HUDEP-2 (cell line): ENCODE results near the gene FANCD2OS.
"Not testable (repeated sequence)": the region's sequence is repeated elsewhere in the genome, so short reads cannot be mapped to it uniquely, and the experiment has no call there.

Experiments
- DNase-seq, 76 experiments: peaks; one replicate each; lab custom pipeline; 2025; ENCODE audit not compliant: unreplicated experiment in 76 of 76; lab: John Stamatoyannopoulos, UW

FANCD2OS gene

GRCh38 chr3:10099041-10099440, 9.0 kb downstream of the FANCD2OS start:
- no peak for DNase-seq

- DNase-seq = no peak
Observed at GRCh38 chr3:10093678-10094077, 14.4 kb downstream of the FANCD2OS start.

GRCh38 chr3:10091387-10091786, 16.7 kb downstream of the FANCD2OS start:
- not testable (repeated sequence) for DNase-seq

- not testable (repeated sequence) for DNase-seq
Observed at GRCh38 chr3:10090774-10091173, 17.3 kb downstream of the FANCD2OS start.

DNA sequence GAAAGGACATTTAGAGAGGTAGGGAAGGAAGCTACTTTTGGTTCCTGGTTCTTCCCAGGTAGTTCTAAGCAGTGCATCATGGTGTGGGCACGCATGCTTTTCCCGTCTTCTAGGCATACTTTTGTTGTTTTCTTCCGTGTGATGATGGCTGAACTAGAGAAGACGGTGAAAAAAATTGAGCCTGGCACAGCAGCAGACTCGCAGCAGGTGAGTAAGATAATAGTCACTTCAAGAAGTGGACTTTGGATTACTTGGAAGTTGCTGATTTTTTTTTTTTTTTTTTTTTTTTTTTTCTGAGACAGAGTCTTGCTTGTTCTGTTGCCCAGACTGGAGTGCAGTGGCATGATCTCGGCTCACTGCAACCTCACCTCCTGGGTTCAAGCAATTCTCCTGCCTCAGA, 17.9 kb downstream of the FANCD2OS start:
- DNase-seq = no peak

GRCh38 chr3:10088256-10088655, 19.8 kb downstream of the FANCD2OS start:
- no peak for DNase-seq

GRCh38 chr3:10085738-10086137, 22.3 kb downstream of the FANCD2OS start:
- no peak for DNase-seq

- DNase-seq = no peak
Observed at GRCh38 chr3:10081871-10082270, 26.2 kb downstream of the FANCD2OS start.

- no peak for DNase-seq
Observed at GRCh38 chr3:10074666-10075065, 33.4 kb downstream of the FANCD2OS start.

GRCh38 chr3:10070077-10070476, 38.0 kb downstream of the FANCD2OS start:
- not testable (repeated sequence) for DNase-seq

- DNase-seq = no peak
Observed at GRCh38 chr3:10055097-10055496, 53.0 kb downstream of the FANCD2OS start.
